ENCODE measurements around the gene ST6GALNAC3. TPM values are rescaled to one million over a fixed set of nuclear protein-coding genes. Genes with fewer than 3 reads are reported as not detected.

The ST6GALNAC3 gene
- total and polyA plus RNA-seq, 2 experiments from 2014 or later = 29.4 to 33.3 TPM

GRCh38 chr1:76266762-76267161 lies 192.2 kb downstream of the ST6GALNAC3 start:
- Histone ChIP-seq H3K9me3 (ENCODE audit: low read depth) (no peaks in the 10 kb centered on the region), H3K9me2 (replicated peaks; ENCODE audit: insufficient read depth) (no peaks in the 10 kb centered on the region), H3K4me1 (ENCODE audit: insufficient read depth) (no peaks in the 10 kb centered on the region), H3K79me2 (no peaks in the 10 kb centered on the region), H3K4me2 (no peak overlapping the region), H4K20me1 (ENCODE audit: insufficient read depth, poor library complexity, severe bottlenecking) (no peaks in the 10 kb centered on the region), H3K27me3 (no peaks in the 10 kb centered on the region), H2AFZ (no peak overlapping the region), H3K27ac (no peak overlapping the region), H3K36me3 (replicated peaks; ENCODE audit: insufficient read depth, low read depth) (no peaks in the 10 kb centered on the region), H3K4me3 (no peak overlapping the region)
- TF ChIP-seq EZH2 (IDR thresholded peaks at IDR 0.05; ENCODE audit: borderline replicate concordance) (no peak), EZH2phosphoT487 (IDR thresholded peaks at IDR 0.05; ENCODE audit: low read depth, severe bottlenecking, unreplicated experiment) (no peak), CTCF (IDR thresholded peaks at IDR 0.05; ENCODE audit: poor library complexity) (no peak)
- WGBS (ENCODE audit: low lambda C conversion rate, missing lambda C conversion rate) = 96% methylated on average over 4 of the region's 4 CpGs
- no peak for DNase-seq (ENCODE audit: low spot score)

- Histone ChIP-seq H3K4me1 (ENCODE audit: insufficient read depth) (no peaks in the 10 kb centered on the region), H4K20me1 (ENCODE audit: insufficient read depth, poor library complexity, severe bottlenecking) (no peaks in the 10 kb centered on the region), H3K4me3 (no peak overlapping the region), H3K27me3 (no peaks in the 10 kb centered on the region), H3K4me2 (no peak overlapping the region), H2AFZ (no peak overlapping the region), H3K9me2 (replicated peaks; ENCODE audit: insufficient read depth) (no peaks in the 10 kb centered on the region), H3K79me2 (no peaks in the 10 kb centered on the region), H3K9me3 (ENCODE audit: low read depth) (no peaks in the 10 kb centered on the region), H3K27ac (no peak overlapping the region), H3K36me3 (replicated peaks; ENCODE audit: insufficient read depth, low read depth) (no peaks in the 10 kb centered on the region)
- DNase-seq (ENCODE audit: low spot score) = no peak
- WGBS (ENCODE audit: low lambda C conversion rate, missing lambda C conversion rate) = 90% methylated on average over 2 of the region's 2 CpGs
- no peak for TF ChIP-seq EZH2 (IDR thresholded peaks at IDR 0.05; ENCODE audit: borderline replicate concordance)
- no peak for TF ChIP-seq EZH2phosphoT487 (IDR thresholded peaks at IDR 0.05; ENCODE audit: low read depth, severe bottlenecking, unreplicated experiment)
- no peak for TF ChIP-seq CTCF (IDR thresholded peaks at IDR 0.05; ENCODE audit: poor library complexity)
These were observed 193.1 kb downstream of the ST6GALNAC3 start for GRCh38 chr1:76267631-76268030.

DNA sequence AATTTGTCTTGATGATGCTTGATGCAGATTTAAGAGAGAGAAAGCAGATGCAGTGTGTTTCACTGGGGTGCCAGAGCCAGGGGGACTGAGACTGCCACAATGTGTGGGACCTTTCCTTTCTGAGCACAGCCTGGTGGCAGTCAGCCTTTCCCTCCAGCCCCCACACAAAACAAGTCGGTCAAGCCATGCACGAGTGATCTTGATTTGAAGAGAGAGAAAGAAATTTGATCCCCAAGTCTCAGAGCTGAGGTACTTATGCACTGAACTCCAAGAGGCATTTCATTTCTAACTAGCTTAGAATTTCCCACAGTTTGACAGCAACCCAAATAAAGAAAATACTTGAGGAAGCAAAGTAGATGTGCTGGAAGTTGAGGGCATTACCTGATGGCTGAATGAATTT lies 193.8 kb downstream of the ST6GALNAC3 start:
- H3K9me2 ChIP-seq (replicated peaks; ENCODE audit: insufficient read depth) = no peaks in the 10 kb centered on the region
- no peak overlapping the region for H2AFZ ChIP-seq
- H3K79me2 ChIP-seq = no peaks in the 10 kb centered on the region
- no peaks in the 10 kb centered on the region for H3K4me1 ChIP-seq (ENCODE audit: insufficient read depth)
- no peak for TF ChIP-seq EZH2 (IDR thresholded peaks at IDR 0.05; ENCODE audit: borderline replicate concordance)
- TF ChIP-seq CTCF (IDR thresholded peaks at IDR 0.05; ENCODE audit: poor library complexity) = no peak
- TF ChIP-seq EZH2phosphoT487 (IDR thresholded peaks at IDR 0.05; ENCODE audit: low read depth, severe bottlenecking, unreplicated experiment) = no peak
- no peaks in the 10 kb centered on the region for H3K9me3 ChIP-seq (ENCODE audit: low read depth)
- H3K27me3 ChIP-seq = no peaks in the 10 kb centered on the region
- no peak overlapping the region for H3K4me3 ChIP-seq
- no peaks in the 10 kb centered on the region for H4K20me1 ChIP-seq (ENCODE audit: insufficient read depth, poor library complexity, severe bottlenecking)
- H3K4me2 ChIP-seq = no peak overlapping the region
- no peaks in the 10 kb centered on the region for H3K36me3 ChIP-seq (replicated peaks; ENCODE audit: insufficient read depth, low read depth)
- 19% methylated on average over 2 of the region's 2 CpGs for WGBS (ENCODE audit: low lambda C conversion rate, missing lambda C conversion rate)
- no peak for DNase-seq (ENCODE audit: low spot score)
- no peak overlapping the region for H3K27ac ChIP-seq

GRCh38 chr1:76269155-76269554 lies 194.6 kb downstream of the ST6GALNAC3 start:
- Histone ChIP-seq H2AFZ (no peak overlapping the region), H3K4me3 (no peak overlapping the region), H3K27ac (no peak overlapping the region), H3K27me3 (no peaks in the 10 kb centered on the region), H3K79me2 (no peaks in the 10 kb centered on the region), H3K9me2 (replicated peaks; ENCODE audit: insufficient read depth) (no peaks in the 10 kb centered on the region), H4K20me1 (ENCODE audit: insufficient read depth, poor library complexity, severe bottlenecking) (no peaks in the 10 kb centered on the region), H3K4me1 (ENCODE audit: insufficient read depth) (no peaks in the 10 kb centered on the region), H3K4me2 (no peak overlapping the region), H3K36me3 (replicated peaks; ENCODE audit: insufficient read depth, low read depth) (no peaks in the 10 kb centered on the region), H3K9me3 (ENCODE audit: low read depth) (no peaks in the 10 kb centered on the region)
- 47% methylated on average over 2 of the region's 2 CpGs for WGBS (ENCODE audit: low lambda C conversion rate, missing lambda C conversion rate)
- DNase-seq (ENCODE audit: low spot score) = peak; percentile 44
- TF ChIP-seq CTCF (IDR thresholded peaks at IDR 0.05; ENCODE audit: poor library complexity) (no peak), EZH2 (IDR thresholded peaks at IDR 0.05; ENCODE audit: borderline replicate concordance) (no peak), EZH2phosphoT487 (IDR thresholded peaks at IDR 0.05; ENCODE audit: low read depth, severe bottlenecking, unreplicated experiment) (no peak)

Data from hepatocyte (in vitro differentiated cells).